NCI-H2107 (cell line): ENCODE results near the gene UBR4.
"Not testable (repeated sequence)": the region's sequence is repeated elsewhere in the genome, so short reads cannot be mapped to it uniquely, and the experiment has no call there.

Experiments
- DNase-seq: peaks from one replicate; lab custom pipeline; 2025; lab: John Stamatoyannopoulos, UW

UBR4 gene

GRCh38 chr1:19209990-19210771 lies at the start of gene UBR4:
UBR4 (minus strand) TSS chr1:19210266; CDS start chr1:19210248, 18 bp downstream.
- DNase-seq: peak; percentile 95

- no peak for DNase-seq
Observed at GRCh38 chr1:19258353-19258752, 48.3 kb upstream of the UBR4 start.

- DNase-seq: no peak
Observed at GRCh38 chr1:19257178-19257914, 47.3 kb upstream of the UBR4 start.

- not testable (repeated sequence) for DNase-seq
Observed at GRCh38 chr1:19256301-19256700, 46.2 kb upstream of the UBR4 start.

GRCh38 chr1:19255288-19255687 lies 45.2 kb upstream of the UBR4 start:
- DNase-seq: no peak

- no peak for DNase-seq
Observed at GRCh38 chr1:19254416-19254815, 44.4 kb upstream of the UBR4 start.

- peak; percentile 56 for DNase-seq
Observed at GRCh38 chr1:19251305-19252196, 41.5 kb upstream of the UBR4 start, which contains the start of the genes EMC1 and MRTO4. EMC1 (minus strand) TSS chr1:19251524; CDS start chr1:19251509, 15 bp downstream. MRTO4 (plus strand) TSS chr1:19251805; CDS start chr1:19251836, 31 bp downstream.

- no peak for DNase-seq
Observed at GRCh38 chr1:19250629-19251304, 40.7 kb upstream of the UBR4 start.

- no peak for DNase-seq
Observed at GRCh38 chr1:19240673-19241538, 30.8 kb upstream of the UBR4 start.

- DNase-seq: no peak
Observed at GRCh38 chr1:19239876-19240275, 29.8 kb upstream of the UBR4 start.

- DNase-seq: no peak
Observed at GRCh38 chr1:19234224-19234623, 24.2 kb upstream of the UBR4 start.

GRCh38 chr1:19232524-19232846 lies 22.4 kb upstream of the UBR4 start:
- DNase-seq: no peak

GRCh38 chr1:19231736-19232523 lies 21.9 kb upstream of the UBR4 start:
- DNase-seq: not testable (repeated sequence)

- DNase-seq: no peak
Observed at GRCh38 chr1:19229828-19230325, 19.8 kb upstream of the UBR4 start.

GRCh38 chr1:19229229-19229628 lies 19.2 kb upstream of the UBR4 start:
- no peak for DNase-seq

- DNase-seq: no peak
Observed at GRCh38 chr1:19222979-19223824, 13.1 kb upstream of the UBR4 start.

- no peak for DNase-seq
Observed at GRCh38 chr1:19222573-19222972, 12.5 kb upstream of the UBR4 start.

- DNase-seq: no peak
Observed at GRCh38 chr1:19220991-19221390, 10.9 kb upstream of the UBR4 start.
